ENCODE results near the gene NDUFAB1. TPM values are rescaled to one million over a fixed set of nuclear protein-coding genes. Genes with fewer than 3 reads are reported as not detected.

NDUFAB1 gene
- total RNA-seq, 1 experiment from 2014 or later = 189 TPM

GRCh38 chr16:23567602-23568001 is 28.5 kb downstream of the NDUFAB1 start (continued):
- TF ChIP-seq TEAD4 (CRISPR knock-in tag; IDR thresholded peaks at IDR 0.05) (no peak), MXD4 (CRISPR knock-in tag; IDR thresholded peaks at IDR 0.05; ENCODE audit: borderline replicate concordance) (no peak), ZNF232 (CRISPR knock-in tag; IDR thresholded peaks at IDR 0.05) (no peak), ZNF416 (CRISPR knock-in tag; IDR thresholded peaks at IDR 0.05) (no peak), TP53 (CRISPR knock-in tag; IDR thresholded peaks at IDR 0.05) (no peak), E2F5 (CRISPR knock-in tag; IDR thresholded peaks at IDR 0.05) (no peak), OVOL2 (CRISPR knock-in tag; IDR thresholded peaks at IDR 0.05; ENCODE audit: borderline replicate concordance) (no peak), MYBL2 (CRISPR knock-in tag; IDR thresholded peaks at IDR 0.05) (no peak), ESRRA (CRISPR knock-in tag; IDR thresholded peaks at IDR 0.05; ENCODE audit: borderline replicate concordance) (no peak), PRRX2 (CRISPR knock-in tag; IDR thresholded peaks at IDR 0.05) (no peak)

GRCh38 chr16:23566724-23567123 is 29.4 kb downstream of the NDUFAB1 start:
- Mint-ChIP-seq H3K4me1 (no peaks in the 10 kb centered on the region), H3K36me3 (peaks cover 78% of the 10 kb centered on the region), H3K27ac (no peak overlapping the region), H3K9me3 (no peaks in the 10 kb centered on the region), H3K27me3 (ENCODE audit: low read depth) (no peaks in the 10 kb centered on the region), H3K4me3 (no peak overlapping the region)
- TF ChIP-seq ZNF317 (CRISPR knock-in tag; IDR thresholded peaks at IDR 0.05; ENCODE audit: borderline replicate concordance, low read depth) (no peak), MLX (CRISPR knock-in tag; IDR thresholded peaks at IDR 0.05) (no peak), RELA (CRISPR knock-in tag; IDR thresholded peaks at IDR 0.05; ENCODE audit: borderline replicate concordance) (no peak), AFF4 (CRISPR knock-in tag; IDR thresholded peaks at IDR 0.05; ENCODE audit: borderline replicate concordance) (no peak), CREM (CRISPR knock-in tag; IDR thresholded peaks at IDR 0.05) (no peak), NR1H2 (CRISPR knock-in tag; IDR thresholded peaks at IDR 0.05) (no peak), ELF4 (CRISPR knock-in tag; IDR thresholded peaks at IDR 0.05; ENCODE audit: low read depth) (no peak), RORB (CRISPR knock-in tag; IDR thresholded peaks at IDR 0.05) (no peak), JUN (CRISPR knock-in tag; IDR thresholded peaks at IDR 0.05) (no peak), ZNF671 (CRISPR knock-in tag; IDR thresholded peaks at IDR 0.05) (no peak), STAT6 (CRISPR knock-in tag; conservative IDR thresholded peaks at IDR 0.05; ENCODE audit: low read depth) (no peak), NFATC4 (CRISPR knock-in tag; IDR thresholded peaks at IDR 0.05) (no peak), ZNF219 (CRISPR knock-in tag; IDR thresholded peaks at IDR 0.05; ENCODE audit: borderline replicate concordance) (no peak), SOX15 (CRISPR knock-in tag; IDR thresholded peaks at IDR 0.05) (no peak)
- ChIA-PET CTCF (no interaction called here), POLR2A (no interaction called here)
- no peak for DNase-seq (ENCODE audit: low spot score)
- no peak for ATAC-seq

All from WTC11 (cell line).